K562 (cell line): ENCODE measurements around the gene PLXNB3.

Experiments used
- BRD4 ChIP-seq: fragments of 200-600 bp; sonication (generic); IDR thresholded peaks from 2 replicates; pipeline ENCODE4 v1.6.1; 2017; ENCODE audit warnings: inconsistent platforms
- DMBX1 ChIP-seq: fragments of 250-450 bp; sonication (Bioruptor Pico); IDR thresholded peaks from 2 replicates; pipeline ENCODE4 v1.8.0; 2022; ENCODE audit warnings: inconsistent platforms, mild to moderate bottlenecking, moderate library complexity, borderline replicate concordance
- EWSR1 ChIP-seq: fragments of 450-650 bp; IDR thresholded peaks from 2 replicates; pipeline ENCODE4 v1.6.1; 2018; ENCODE audit warnings: borderline replicate concordance, mild to moderate bottlenecking, low read depth, moderate library complexity; ENCODE audit not compliant: partially characterized antibody
- HDAC2 ChIP-seq: fragments of 450-650 bp; IDR thresholded peaks from 2 replicates; pipeline ENCODE4 v1.6.1; 2016; ENCODE audit warnings: mild to moderate bottlenecking
- HDAC3 ChIP-seq: fragments of 450-650 bp; IDR thresholded peaks from 2 replicates; pipeline ENCODE4 v1.6.1; 2018; ENCODE audit warnings: borderline replicate concordance, mild to moderate bottlenecking, moderate library complexity; ENCODE audit not compliant: partially characterized antibody
- HDAC6 ChIP-seq: IDR thresholded peaks from 2 replicates; pipeline ENCODE4 v1.6.1; 2012; ENCODE audit warnings: low read depth, mild to moderate bottlenecking, control low read depth, inconsistent platforms, low read length, moderate library complexity
- JUNB ChIP-seq: fragments of 450-650 bp; formaldehyde crosslinking; conservative IDR thresholded peaks from 2 replicates; pipeline ENCODE4 v1.4.0; 2020; ENCODE audit warnings: mild to moderate bottlenecking
- KDM4B ChIP-seq, 2 experiments: fragments of 450-650 bp in 1 of 2; sonication (generic) in 1 of 2; IDR thresholded peaks; 2 replicates each; pipeline ENCODE4 v1.6.1; 2016 to 2017; ENCODE audit warnings: borderline replicate concordance in 2 of 2, antibody characterized with exemption in 1 of 2, low read depth in 1 of 2, mild to moderate bottlenecking in 1 of 2
- NR3C1 ChIP-seq: sonication (generic); formaldehyde crosslinking; IDR thresholded peaks from 2 replicates; pipeline ENCODE4 v1.8.1; 2022; ENCODE audit warnings: missing genetic modification reagents
- POLR2A ChIP-seq: fragments of 450-650 bp; conservative IDR thresholded peaks from 2 replicates; pipeline ENCODE4 v1.6.1; 2016
- POLR2AphosphoS5 ChIP-seq: IDR thresholded peaks from 2 replicates; pipeline ENCODE4 v1.6.1; 2011; ENCODE audit warnings: mild to moderate bottlenecking, low read depth, low read length, moderate library complexity; ENCODE audit not compliant: control insufficient read depth, insufficient read depth
- PRMT5 ChIP-seq: sonication (generic); formaldehyde crosslinking; IDR thresholded peaks from 2 replicates; pipeline ENCODE4 v1.5.0; 2020; ENCODE audit warnings: missing genetic modification reagents
- U2AF2 ChIP-seq: fragments of 200-400 bp; formaldehyde crosslinking; optimal IDR thresholded peaks from 2 replicates; pipeline ENCODE3; 2017; ENCODE audit warnings: low read depth, mild to moderate bottlenecking, low read length
- ZC3H4 ChIP-seq: sonication (generic); formaldehyde crosslinking; IDR thresholded peaks from 2 replicates; pipeline ENCODE4 v1.9.0; 2021; ENCODE audit warnings: missing genetic modification reagents, borderline replicate concordance

DNA sequence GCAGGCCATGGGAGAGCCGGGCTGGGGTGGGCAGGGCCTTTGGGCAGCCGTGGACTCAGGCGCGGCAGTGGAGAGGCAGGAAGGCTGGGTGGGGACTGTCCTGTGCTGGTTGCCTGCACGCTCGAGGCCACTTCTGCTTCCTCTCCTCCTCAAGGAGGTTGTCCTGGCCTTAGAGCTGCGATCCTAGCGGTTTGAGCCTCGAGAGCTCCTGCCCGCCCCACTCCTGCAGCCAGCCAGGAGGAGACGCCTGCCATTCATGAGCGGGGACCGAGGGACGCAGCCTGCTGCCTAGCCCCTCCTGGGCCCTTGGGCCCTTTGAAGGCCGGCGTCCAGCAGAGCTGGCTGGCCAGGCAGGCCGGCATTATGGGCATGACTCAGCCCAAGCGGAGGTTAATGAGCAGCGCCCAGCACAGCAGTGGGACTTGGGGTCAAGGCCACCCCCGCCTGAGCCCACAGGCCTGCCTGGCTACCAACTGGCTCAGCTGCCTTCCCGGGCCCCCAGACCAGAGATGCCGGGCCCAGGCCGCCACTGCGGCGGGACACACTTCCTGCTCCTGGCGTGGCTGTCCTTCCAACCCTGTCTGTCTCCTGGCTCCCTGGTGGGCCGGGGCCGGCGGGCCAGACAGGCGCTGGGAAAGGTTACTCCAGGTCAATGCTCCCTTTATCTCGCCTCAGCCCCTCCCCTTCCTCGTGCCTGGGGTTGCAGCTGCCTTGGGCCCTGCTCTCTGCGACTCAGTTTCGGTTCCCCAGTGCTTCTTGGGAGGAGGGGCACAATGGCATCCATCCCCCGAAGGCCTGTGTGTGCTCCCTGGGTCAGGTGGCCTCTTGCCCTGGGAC lies 37.5 kb upstream of the PLXNB3 start:
- TF ChIP-seq HDAC2 (no peak), HDAC6 (no peak), BRD4 (no peak), EWSR1 (no peak), POLR2A (0 out of 2 replicates have a peak, but pooled peaks have one; percentile 38), KDM4B (IDR thresholded peaks at IDR 0.05; ENCODE audit: borderline replicate concordance in 2 of 2, low read depth in 1 of 2) (no peak; a peak in 1 of 4 replicates), DMBX1 (no peak), HDAC3 (no peak), JUNB (CRISPR knock-in tag) (no peak), PRMT5 (CRISPR knock-in tag) (no peak), POLR2AphosphoS5 (no peak), ZC3H4 (CRISPR knock-in tag) (no peak), NR3C1 (CRISPR knock-in tag) (0 out of 2 replicates have a peak, but pooled peaks have one; percentile 25), U2AF2 (no peak)
